GM23338 (cell line): ENCODE measurements around the gene PVALEF. TPM values are rescaled to one million over a fixed set of nuclear protein-coding genes. Genes with fewer than 3 reads are reported as not detected.

Source experiments
- ATAC-seq: fragments of 200-7000 bp; cut with Tn5 transposase; 3 replicates; pipeline ENCODE4 v1.9.1; 2020
- DNase-seq: peaks from one replicate; pipeline ENCODE4 v3.0.0-alpha.2; 2015; ENCODE audit warnings: low spot score
- H2AFZ ChIP-seq: fragments of 200-600 bp; sonication (generic); 2 replicates; pipeline ENCODE4 v1.8.0; 2016; ENCODE audit warnings: antibody characterized with exemption, mild to moderate bottlenecking, moderate library complexity
- H3F3A ChIP-seq: fragments of 200-600 bp; sonication (generic); replicated peaks from 2 replicates; pipeline ENCODE4 v1.8.0; 2017; ENCODE audit warnings: antibody characterized with exemption, mixed run types, low read depth
- H3K27ac ChIP-seq: fragments of 200-600 bp; sonication (generic); 2 replicates; pipeline ENCODE4 v1.6.1; 2016; ENCODE audit warnings: low read depth
- H3K27me3 ChIP-seq: fragments of 200-600 bp; sonication (generic); 2 replicates; pipeline ENCODE4 v1.8.0; 2016; ENCODE audit warnings: mild to moderate bottlenecking, mixed run types, moderate library complexity; ENCODE audit not compliant: insufficient read depth
- H3K36me3 ChIP-seq: fragments of 200-600 bp; sonication (generic); 2 replicates; pipeline ENCODE4 v1.8.0; 2016; ENCODE audit warnings: mild to moderate bottlenecking; ENCODE audit not compliant: insufficient read depth
- H3K4me1 ChIP-seq: fragments of 200-600 bp; sonication (generic); 2 replicates; pipeline ENCODE4 v1.8.0; 2016; ENCODE audit warnings: mild to moderate bottlenecking, moderate library complexity; ENCODE audit not compliant: insufficient read depth
- H3K4me2 ChIP-seq: fragments of 200-600 bp; sonication (generic); 2 replicates; pipeline ENCODE4 v1.7.1; 2017; ENCODE audit warnings: mixed run types
- H3K4me3 ChIP-seq: fragments of 200-600 bp; sonication (generic); 2 replicates; pipeline ENCODE4 v1.6.1; 2016; ENCODE audit warnings: mixed run types
- H3K79me2 ChIP-seq: fragments of 200-600 bp; sonication (generic); replicated peaks from 2 replicates; pipeline ENCODE4 v1.8.0; 2017; ENCODE audit warnings: mild to moderate bottlenecking; ENCODE audit not compliant: insufficient read depth
- H3K9me2 ChIP-seq: fragments of 200-600 bp; sonication (generic); 2 replicates; pipeline ENCODE4 v1.8.0; 2017; ENCODE audit not compliant: insufficient read depth
- H4K20me1 ChIP-seq: fragments of 200-600 bp; sonication (generic); replicated peaks from 2 replicates; pipeline ENCODE4 v1.8.0; 2017; ENCODE audit warnings: mild to moderate bottlenecking; ENCODE audit not compliant: insufficient read depth
- H3K27ac Mint-ChIP-seq: 2 replicates; pipeline ENCODE4 v1.8.0; 2020; ENCODE audit warnings: inconsistent platforms, mild to moderate bottlenecking, moderate library complexity, mixed read lengths
- H3K27me3 Mint-ChIP-seq: 3 replicates; pipeline ENCODE4 v1.8.0; 2022; ENCODE audit warnings: low read depth, mild to moderate bottlenecking, moderate library complexity, mixed read lengths, inconsistent platforms; ENCODE audit not compliant: insufficient read depth, poor library complexity
- H3K36me3 Mint-ChIP-seq: 3 replicates; pipeline ENCODE4 v1.8.0; 2021; ENCODE audit warnings: low read depth, mild to moderate bottlenecking, inconsistent platforms, moderate library complexity, mixed read lengths
- H3K4me1 Mint-ChIP-seq: 3 replicates; pipeline ENCODE4 v1.8.0; 2020; ENCODE audit warnings: mild to moderate bottlenecking, inconsistent platforms, mixed read lengths
- H3K4me3 Mint-ChIP-seq: 3 replicates; pipeline ENCODE4 v1.8.0; 2021; ENCODE audit warnings: moderate library complexity, mild to moderate bottlenecking, inconsistent platforms, mixed read lengths
- H3K9me3 Mint-ChIP-seq: 3 replicates; pipeline ENCODE4 v1.8.0; 2020; ENCODE audit warnings: moderate library complexity, mild to moderate bottlenecking, inconsistent platforms, mixed read lengths
- CREB1 ChIP-seq: fragments of 250-450 bp; sonication (Bioruptor Pico); IDR thresholded peaks from 2 replicates; pipeline ENCODE4 v1.5.0; 2020; ENCODE audit warnings: low read depth, mild to moderate bottlenecking, moderate library complexity
- EZH2 ChIP-seq: fragments of 200-600 bp; sonication (generic); IDR thresholded peaks from one replicate; pipeline ENCODE4 v1.8.0; 2017; ENCODE audit warnings: antibody characterized with exemption, mild to moderate bottlenecking, low read depth; ENCODE audit not compliant: unreplicated experiment
- EZH2phosphoT487 ChIP-seq: fragments of 200-600 bp; sonication (generic); IDR thresholded peaks from one replicate; pipeline ENCODE4 v1.8.1; 2018; ENCODE audit warnings: antibody characterized with exemption; ENCODE audit not compliant: unreplicated experiment
- NANOG ChIP-seq: IDR thresholded peaks from 2 replicates; pipeline ENCODE4 v1.6.1; 2016; ENCODE audit warnings: antibody characterized with exemption, borderline replicate concordance
- POLR2AphosphoS5 ChIP-seq: IDR thresholded peaks from 2 replicates; pipeline ENCODE4 v1.6.1; 2016; ENCODE audit warnings: antibody characterized with exemption, low read depth
- REST ChIP-seq: IDR thresholded peaks from one replicate; pipeline ENCODE4 v1.6.1; 2018; ENCODE audit warnings: antibody characterized with exemption; ENCODE audit not compliant: unreplicated experiment
- STAT1 ChIP-seq: IDR thresholded peaks from one replicate; pipeline ENCODE4 v1.6.1; 2016; ENCODE audit warnings: antibody characterized with exemption; ENCODE audit not compliant: unreplicated experiment
- ZNF114 ChIP-seq: fragments of 250-450 bp; sonication (Bioruptor Pico); IDR thresholded peaks from 2 replicates; pipeline ENCODE4 v1.5.0; 2020; ENCODE audit warnings: mild to moderate bottlenecking, moderate library complexity
- ZNF331 ChIP-seq: fragments of 250-450 bp; sonication (Bioruptor Pico); IDR thresholded peaks from 2 replicates; pipeline ENCODE4 v1.5.0; 2020; ENCODE audit warnings: low read depth, mild to moderate bottlenecking, moderate library complexity
- ZNF462 ChIP-seq: fragments of 250-450 bp; sonication (Bioruptor Pico); IDR thresholded peaks from 2 replicates; pipeline ENCODE4 v1.5.0; 2020; ENCODE audit warnings: mild to moderate bottlenecking, moderate library complexity
- polyA plus RNA-seq: library from polyadenylated mRNA; unstranded; fragments of >200 nt; fragmentation: Nextera tagmentation; extraction: Ambion mirVana; gene quantifications from 2 replicates; pipeline ENCODE4 v1.2.1, GENCODE V29; 2016
- total RNA-seq: library from RNA; depleted of rRNA; stranded (reverse); fragments of >200 nt; shearing (Covaris generic); gene quantifications from 2 replicates; pipeline ENCODE4 v1.2.3, GENCODE V29; 2014
- TF ChIP-seq, protein P1 (sequence below): IDR thresholded peaks from 2 replicates; pipeline ENCODE4 v1.6.1; 2016; ENCODE audit warnings: antibody characterized with exemption

The PVALEF gene
- total and polyA plus RNA-seq, 2 experiments from 2014 or later: not detected

GRCh38 chr17:81204578-81204977 is 39.3 kb downstream of the PVALEF start:
- H3K4me1 Mint-ChIP-seq: no peaks in the 10 kb centered on the region

GRCh38 chr17:81206166-81206565 is 40.9 kb downstream of the PVALEF start:
- Mint-ChIP-seq H3K9me3 (no peaks in the 10 kb centered on the region; the same call in 2 of the 3 replicates), H3K4me1 (no peaks in the 10 kb centered on the region), H3K36me3 (peaks cover 4% of the 10 kb centered on the region), H3K4me3 (no peak overlapping the region), H3K27ac (no peak overlapping the region), H3K27me3 (peaks cover 5% of the 10 kb centered on the region)
- ATAC-seq: no peak
- Histone ChIP-seq H3K36me3 (no peaks in the 10 kb centered on the region), H3K27ac (no peak overlapping the region), H2AFZ (no peak overlapping the region), H4K20me1 (no peaks in the 10 kb centered on the region), H3K4me3 (no peak overlapping the region), H3K4me2 (no peak overlapping the region), H3F3A (no peaks in the 10 kb centered on the region; the same call in 1 of the 2 replicates), H3K9me2 (no peaks in the 10 kb centered on the region), H3K79me2 (no peaks in the 10 kb centered on the region; the same call in 1 of the 2 replicates), H3K4me1 (no peaks in the 10 kb centered on the region), H3K27me3 (no peaks in the 10 kb centered on the region)
- DNase-seq: no peak
- TF ChIP-seq STAT1: no peak
- no peak for TF ChIP-seq EZH2
- TF ChIP-seq EZH2phosphoT487: no peak
- no peak for TF ChIP-seq CREB1 (CRISPR knock-in tag)
- TF ChIP-seq ZNF331 (CRISPR knock-in tag): no peak
- TF ChIP-seq ZNF462 (CRISPR knock-in tag): no peak
- TF ChIP-seq POLR2AphosphoS5: no peak
- no peak for TF ChIP-seq ZNF114
- no peak for TF ChIP-seq NANOG
- TF ChIP-seq, protein P1, sequence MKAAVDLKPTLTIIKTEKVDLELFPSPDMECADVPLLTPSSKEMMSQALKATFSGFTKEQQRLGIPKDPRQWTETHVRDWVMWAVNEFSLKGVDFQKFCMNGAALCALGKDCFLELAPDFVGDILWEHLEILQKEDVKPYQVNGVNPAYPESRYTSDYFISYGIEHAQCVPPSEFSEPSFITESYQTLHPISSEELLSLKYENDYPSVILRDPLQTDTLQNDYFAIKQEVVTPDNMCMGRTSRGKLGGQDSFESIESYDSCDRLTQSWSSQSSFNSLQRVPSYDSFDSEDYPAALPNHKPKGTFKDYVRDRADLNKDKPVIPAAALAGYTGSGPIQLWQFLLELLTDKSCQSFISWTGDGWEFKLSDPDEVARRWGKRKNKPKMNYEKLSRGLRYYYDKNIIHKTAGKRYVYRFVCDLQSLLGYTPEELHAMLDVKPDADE: no peak
- TF ChIP-seq REST: no peak

More at GRCh38 chr17:81204578-81204977, 39.3 kb downstream of the PVALEF start:
- no peak overlapping the region for H3K4me2 ChIP-seq
- no peaks in the 10 kb centered on the region for H3F3A ChIP-seq
- ATAC-seq (no peak), DNase-seq (no peak)
- H2AFZ ChIP-seq: no peak overlapping the region
- no peaks in the 10 kb centered on the region for H3K79me2 ChIP-seq
- Mint-ChIP-seq H3K27me3 (peaks cover 5% of the 10 kb centered on the region), H3K9me3 (no peaks in the 10 kb centered on the region; the same call in 2 of the 3 replicates), H3K27ac (no peak overlapping the region; the same call in 1 of the 2 replicates), H3K4me3 (no peak overlapping the region), H3K36me3 (peaks cover 7% of the 10 kb centered on the region)
- H3K4me1 ChIP-seq: no peaks in the 10 kb centered on the region
- no peaks in the 10 kb centered on the region for H3K27me3 ChIP-seq
- no peak overlapping the region for H3K4me3 ChIP-seq
- TF ChIP-seq NANOG (no peak), STAT1 (no peak), EZH2phosphoT487 (no peak)
- no peak overlapping the region for H3K27ac ChIP-seq
- no peaks in the 10 kb centered on the region for H4K20me1 ChIP-seq
- no peaks in the 10 kb centered on the region for H3K9me2 ChIP-seq
- no peaks in the 10 kb centered on the region for H3K36me3 ChIP-seq
